Ovary (tissue), 9 donors: Measurements from ENCODE around the gene TBC1D8. TPM values are rescaled to one million over a fixed set of nuclear protein-coding genes. Genes with fewer than 3 reads are reported as not detected.

Experiments used
- DNase-seq, 5 donors: peaks; one replicate each; pipeline ENCODE4 v3.0.0-alpha.2; 2019 to 2020
- H3K27ac ChIP-seq, 2 donors: fragments of 200-600 bp; one replicate each; pipeline versions ENCODE4 v1.5.1 to v1.8.0; 2019 to 2022
- H3K27me3 ChIP-seq: fragments of 200-600 bp; one replicate; pipeline ENCODE4 v1.8.0; 2022
- H3K36me3 ChIP-seq: fragments of 200-600 bp; sonication (generic); one replicate; pipeline ENCODE4 v1.5.1; 2019
- H3K4me1 ChIP-seq: one replicate; pipeline ENCODE4 v1.8.1; 2013; ENCODE audit warnings: mild to moderate bottlenecking, moderate library complexity; ENCODE audit not compliant: insufficient read depth
- H3K4me3 ChIP-seq: fragments of 200-600 bp; sonication (generic); one replicate; pipeline ENCODE4 v1.5.1; 2017
- H3K9me3 ChIP-seq, 2 donors: fragments of 200-600 bp in 1 of 2; sonication (generic) in 1 of 2; one replicate each; pipeline versions ENCODE4 v1.5.1 to v1.8.1; 2013 to 2019; ENCODE audit warnings: mild to moderate bottlenecking in 1 of 2, moderate library complexity in 1 of 2
- CTCF ChIP-seq, 3 donors: fragments of 450-650 bp in 2 of 3; fragments of 200-600 bp in 1 of 3; IDR thresholded peaks; one replicate each; pipeline versions ENCODE4 v1.5.1 to v1.8.0; 2016 to 2022; ENCODE audit warnings: antibody characterized with exemption in 3 of 3, mild to moderate bottlenecking in 1 of 3
- EP300 ChIP-seq: sonication (generic); formaldehyde crosslinking; IDR thresholded peaks from one replicate; pipeline ENCODE4 v1.6.1; 2017; ENCODE audit warnings: antibody characterized with exemption
- POLR2A ChIP-seq: fragments of 450-650 bp; IDR thresholded peaks from one replicate; pipeline ENCODE4 v1.6.1; 2017; ENCODE audit warnings: antibody characterized with exemption, mild to moderate bottlenecking, moderate library complexity
- WGBS, 3 donors: extraction: QIAGEN DNeasy Blood & Tissue Kit in 1 of 3; methylation state at CpG; one replicate each; pipeline versions ENCODE4 v1.1.5 to v1.1.7; 2013 to 2017; 5-methylcytosine and 5-hydroxymethylcytosine counted together
- intact Hi-C, 4 donors: fragments of 100-400 bp; cut with DNase I; formaldehyde crosslinking; loops; one replicate each; pipeline versions ENCODE4 v1.11.0 to v1.15.1; 2022 to 2023
- polyA plus RNA-seq, 2 donors: library from polyadenylated mRNA; stranded (reverse); fragments of 200-250 nt in 1 of 2; fragments of 350-450 nt in 1 of 2; fragmentation: Illumina TruSeq in 1 of 2; extraction: RNeasy Lipid Tissue Mini Kit (QIAGEN cat#74804) in 1 of 2; gene quantifications; one replicate each; pipeline ENCODE4 v1.2.3, GENCODE V29; 2013 to 2014
- total RNA-seq, 7 donors: library from RNA; depleted of rRNA in 2 of 7; stranded (reverse); fragments of >200 nt in 2 of 7; fragmentation: NEBNext Ultra II Directional in 3 of 7; extraction: Animal tissue kit (Norgen Biotek cat#: 25700) in 3 of 7; gene quantifications; one replicate each; pipeline versions ENCODE4 v1.1.0 to v1.2.4, GENCODE V29; 2016 to 2023
- donor health status: DM: no; HTN: no; CAD: no; lungs with moderate emphysema.
- donor health status: DM: no; HTN: no; CAD: no.
- donor health status: Bipolar disorder and iron deficiency.
- donor health status: DM: yes; HTN: yes; CAD: no.
- donor health status: DM: no; HTN: no; CAD: no.
- donor health status: DM: yes; HTN: yes; CAD: no.

Gene TBC1D8
- total and polyA plus RNA-seq, 9 donors = 10.8 to 44.6 (median 15.6) TPM

- Histone ChIP-seq H3K4me1 (no peaks in the 10 kb centered on the region), H3K27me3 (no peaks in the 10 kb centered on the region), H3K36me3 (no peaks in the 10 kb centered on the region), H3K27ac (no peak overlapping the region), H3K4me3 (no peak overlapping the region), H3K9me3 (no peaks in the 10 kb centered on the region)
- TF ChIP-seq EP300 (no peak), CTCF (IDR thresholded peaks at IDR 0.05) (no peak), POLR2A (no peak)
- 92 to 97% (median 96%) methylated on average over 3 of the region's 3 CpGs for WGBS, 3 donors
- intact Hi-C loops = no loop called here
- DNase-seq = no peak
These were observed 9.3 kb upstream of the TBC1D8 start for GRCh38 chr2:101160454-101160853.

- Histone ChIP-seq H3K27me3 (no peaks in the 10 kb centered on the region), H3K9me3 (no peaks in the 10 kb centered on the region), H3K4me1 (no peaks in the 10 kb centered on the region), H3K4me3 (no peak overlapping the region), H3K36me3 (no peaks in the 10 kb centered on the region), H3K27ac (no peak overlapping the region)
- TF ChIP-seq EP300 (no peak), CTCF (IDR thresholded peaks at IDR 0.05) (no peak), POLR2A (no peak)
- WGBS, 3 donors = 78 to 98% (median 98%) methylated on average over 2 of the region's 2 CpGs
- DNase-seq = no peak
- intact Hi-C loops = no loop called here
These were observed 8.3 kb upstream of the TBC1D8 start for GRCh38 chr2:101159526-101159925.

- 92% methylated on average over 6 of the region's 6 CpGs for WGBS, 3 donors
- Histone ChIP-seq H3K27me3 (no peaks in the 10 kb centered on the region), H3K4me3 (no peak overlapping the region)
These were observed 6.1 kb upstream of the TBC1D8 start for GRCh38 chr2:101157272-101157671.

GRCh38 chr2:101153787-101154186, 2.6 kb upstream of the TBC1D8 start:
- TF ChIP-seq POLR2A (no peak), EP300 (no peak), CTCF (IDR thresholded peaks at IDR 0.05) (no peak)
- DNase-seq = no peak
- 37 to 45% (median 41%) methylated on average over 7 of the region's 7 CpGs for WGBS, 3 donors
- Histone ChIP-seq H3K4me1 (peaks cover 15% of the 10 kb centered on the region), H3K9me3 (no peaks in the 10 kb centered on the region), H3K36me3 (no peaks in the 10 kb centered on the region), H3K27ac (no peak overlapping the region), H3K27me3 (no peaks in the 10 kb centered on the region), H3K4me3 (no peak overlapping the region)
- intact Hi-C loops = loop anchor here in 3 of 4 donors (5.0 kb wide), 2 partner anchors 116 to 141 kb away; no protein-coding TSS in a partner anchor

More at GRCh38 chr2:101157272-101157671, 6.1 kb upstream of the TBC1D8 start:
- no peak overlapping the region for H3K27ac ChIP-seq
- intact Hi-C loops = no loop called here
- H3K36me3 ChIP-seq = no peaks in the 10 kb centered on the region
- DNase-seq = no peak
- H3K9me3 ChIP-seq = no peaks in the 10 kb centered on the region
- peaks cover 7% of the 10 kb centered on the region for H3K4me1 ChIP-seq
- TF ChIP-seq POLR2A (no peak), EP300 (no peak), CTCF (IDR thresholded peaks at IDR 0.05) (no peak)
